Endothelial cell of umbilical vein (primary cell): Measurements from ENCODE around the gene C10orf71. TPM values are rescaled to one million over a fixed set of nuclear protein-coding genes. Genes with fewer than 3 reads are reported as not detected.

Source experiments
- BruUV-seq: library from RNA; stranded (reverse); fragments of 400-500 nt; replicated peaks from 2 replicates; lab custom pipeline; 2021; lab: Mats Ljungman, UMichigan
- CTCF ChIA-PET: fragments of 300-600, 350-600 bp; sonication (Branson Sonifier 250); formaldehyde crosslinking; loops from one replicate; lab custom pipeline; 2021; ENCODE audit warnings: antibody characterized with exemption, inconsistent platforms; lab: Charles Lee
- POLR2A ChIA-PET: fragments of 300-600, 350-600 bp; sonication (Branson Sonifier 250); formaldehyde crosslinking; loops from one replicate; lab custom pipeline; 2021; ENCODE audit warnings: antibody characterized with exemption, inconsistent platforms; lab: Charles Lee
- DNase-seq: peaks from one replicate; pipeline ENCODE4 v3.0.0-alpha.2; 2011; ENCODE audit warnings: low read depth, low spot score
- FAIRE-seq: peaks from 2 replicates; lab custom pipeline; 2011; peaks lifted over from hg19 to GRCh38; lab: Jason Lieb, UNC
- H2AFZ ChIP-seq: 2 replicates; pipeline ENCODE4 v1.6.0; 2012; ENCODE audit warnings: low read depth, low read length, control low read depth, inconsistent platforms
- H3K27ac ChIP-seq: 2 replicates; pipeline ENCODE4 v1.5.1; 2011; ENCODE audit warnings: low read depth, mild to moderate bottlenecking, control low read depth, low read length, moderate library complexity; ENCODE audit not compliant: insufficient read depth
- H3K27me3 ChIP-seq, 2 experiments: 2 replicates each; pipeline versions ENCODE4 v1.6.0 to v1.6.1; 2011; ENCODE audit warnings: low read length in 2 of 2, mixed read lengths in 1 of 2; ENCODE audit not compliant: control insufficient read depth in 2 of 2, insufficient read depth in 2 of 2
- H3K36me3 ChIP-seq, 2 experiments: 2 replicates in 1 of 2; 3 replicates in 1 of 2; pipeline ENCODE4 v1.5.1; 2011; ENCODE audit warnings: low read length in 2 of 2, mild to moderate bottlenecking in 1 of 2, moderate library complexity in 1 of 2; ENCODE audit not compliant: control insufficient read depth in 2 of 2, insufficient read depth in 2 of 2; ENCODE audit errors: extremely low read depth in 1 of 2
- H3K4me1 ChIP-seq: 3 replicates; pipeline ENCODE4 v1.5.1; 2011; ENCODE audit warnings: mild to moderate bottlenecking, low read length; ENCODE audit not compliant: control insufficient read depth, insufficient read depth; ENCODE audit errors: extremely low read depth
- H3K4me2 ChIP-seq: 2 replicates; pipeline ENCODE4 v1.6.1; 2011; ENCODE audit warnings: low read length, control low read depth, mixed read lengths; ENCODE audit not compliant: insufficient read depth
- H3K4me3 ChIP-seq, 3 experiments: fragments of 200-600 bp in 1 of 3; sonication (generic), shearing (Covaris generic) in 1 of 3; replicated peaks in 1 of 3; 2 replicates each; pipeline ENCODE4 v1.5.1; 2011 to 2016; ENCODE audit warnings: control low read depth in 3 of 3, low read length in 3 of 3, mild to moderate bottlenecking in 2 of 3, inconsistent platforms in 1 of 3, low read depth in 1 of 3, moderate library complexity in 1 of 3; ENCODE audit not compliant: insufficient read depth in 1 of 3
- H3K79me2 ChIP-seq: 2 replicates; pipeline ENCODE4 v1.6.0; 2012; ENCODE audit warnings: low read length, inconsistent platforms; ENCODE audit not compliant: control insufficient read depth, insufficient read depth
- H3K9ac ChIP-seq: replicated peaks from 2 replicates; pipeline ENCODE3; 2011; ENCODE audit warnings: low read length, control low read depth; ENCODE audit not compliant: insufficient read depth; ENCODE audit errors: extremely low read depth
- H3K9me1 ChIP-seq: replicated peaks from 3 replicates; pipeline ENCODE4 v1.6.0; 2011; ENCODE audit warnings: mild to moderate bottlenecking, low read length; ENCODE audit not compliant: control insufficient read depth, insufficient read depth; ENCODE audit errors: extremely low read depth
- H3K9me3 ChIP-seq: replicated peaks from 2 replicates; pipeline ENCODE4 v1.5.1; 2012; ENCODE audit warnings: low read length, inconsistent platforms; ENCODE audit not compliant: control insufficient read depth, insufficient read depth
- H4K20me1 ChIP-seq: replicated peaks from 2 replicates; pipeline ENCODE3; 2011; ENCODE audit warnings: mild to moderate bottlenecking, low read length; ENCODE audit not compliant: control insufficient read depth, insufficient read depth; ENCODE audit errors: extremely low read depth
- CTCF ChIP-seq, 2 donors: IDR thresholded peaks; 1 replicate in 1 of 2; 2 replicates in 1 of 2; pipeline ENCODE4 v1.5.1; 2011; ENCODE audit warnings: low read length in 2 of 2, mild to moderate bottlenecking in 2 of 2, moderate library complexity in 2 of 2, control low read depth in 1 of 2, inconsistent platforms in 1 of 2, low read depth in 1 of 2; ENCODE audit not compliant: insufficient read depth in 1 of 2; ENCODE audit errors: extremely low read depth in 1 of 2
- EZH2 ChIP-seq: IDR thresholded peaks from 2 replicates; pipeline ENCODE4 v1.6.1; 2012; ENCODE audit warnings: borderline replicate concordance, low read depth, mild to moderate bottlenecking, moderate library complexity, low read length, inconsistent platforms; ENCODE audit not compliant: severe bottlenecking
- FOS ChIP-seq: IDR thresholded peaks from 2 replicates; pipeline ENCODE4 v1.6.1; 2011; ENCODE audit warnings: mild to moderate bottlenecking, low read length, moderate library complexity, borderline replicate concordance; ENCODE audit not compliant: insufficient read depth
- GATA2 ChIP-seq: IDR thresholded peaks from 2 replicates; pipeline ENCODE4 v1.7.0; 2011; ENCODE audit warnings: low read depth, mild to moderate bottlenecking, moderate library complexity, mixed read lengths, low read length; ENCODE audit not compliant: insufficient read length, insufficient read depth
- JUN ChIP-seq: IDR thresholded peaks from 2 replicates; pipeline ENCODE4 v1.6.1; 2011; ENCODE audit warnings: borderline replicate concordance, low read depth; ENCODE audit not compliant: insufficient read length, insufficient read depth
- MAX ChIP-seq: IDR thresholded peaks from 2 replicates; pipeline ENCODE4 v1.6.1; 2011; ENCODE audit not compliant: insufficient read depth, insufficient read length
- MYC ChIP-seq: IDR thresholded peaks from one replicate; pipeline ENCODE4 v1.6.1; 2011; ENCODE audit warnings: mild to moderate bottlenecking, low read depth, low read length
- POLR2A ChIP-seq: IDR thresholded peaks from 2 replicates; pipeline ENCODE4 v1.6.1; 2012; ENCODE audit warnings: low read depth, mild to moderate bottlenecking, control low read depth, low read length
- POLR2AphosphoS5 ChIP-seq: IDR thresholded peaks from 2 replicates; pipeline ENCODE4 v1.6.1; 2012; ENCODE audit warnings: low read depth, mild to moderate bottlenecking, control low read depth, low read length, moderate library complexity; ENCODE audit not compliant: insufficient read depth
- dilution Hi-C: fragments of 300-500 bp; cut with MboI; formaldehyde crosslinking; loops from one replicate; pipeline ENCODE4 v1.15.0; 2019; ENCODE audit warnings: low sequenced_read_pairs; ENCODE audit not compliant: extremely low pct_ligation_motif_present
- intact Hi-C: fragments of 100-400 bp; cut with micrococcal nuclease; formaldehyde crosslinking; loops from one replicate; pipeline ENCODE4 v1.10.0; 2022
- polyA plus RNA-seq, 4 experiments: library from polyadenylated mRNA; depleted of rRNA in 3 of 4; stranded (reverse) in 3 of 4; unstranded in 1 of 4; fragments of >200 nt; gene quantifications; 2 replicates each; pipeline versions ENCODE4 v1.2.1 to v1.2.3, GENCODE V29; 2011 to 2012; ENCODE audit warnings: missing spikeins in 1 of 4
- total RNA-seq: library from RNA; stranded (reverse); gene quantifications from 2 replicates; pipeline ENCODE4 v1.2.3, GENCODE V29; 2021

The C10orf71 gene
- total and polyA plus RNA-seq, 2 donors (not counting 3 experiments of a cell fraction or from before 2014, with no cell fraction given): not detected

- Histone ChIP-seq H2AFZ (no peak overlapping the region), H3K9ac (no peak overlapping the region), H3K79me2 (no peaks in the 10 kb centered on the region), H3K27me3 (no peaks in the 10 kb centered on the region), H3K9me3 (no peaks in the 10 kb centered on the region), H3K27ac (no peak overlapping the region), H3K4me3 (no peak overlapping the region), H3K4me1 (no peaks in the 10 kb centered on the region), H3K36me3 (no peaks in the 10 kb centered on the region), H3K4me2 (no peak overlapping the region), H3K9me1 (no peaks in the 10 kb centered on the region), H4K20me1 (no peaks in the 10 kb centered on the region)
- FAIRE-seq (no peak), DNase-seq (no peak)
- no peak for TF ChIP-seq POLR2AphosphoS5
- BruUV-seq: no TSS peak
- ChIA-PET POLR2A (no interaction called here), CTCF (no interaction called here)
- intact Hi-C loops (no loop called here), dilution Hi-C loops (no loop called here)
Measured at GRCh38 chr10:49304137-49304536, 5.2 kb downstream of the C10orf71 start.

GRCh38 chr10:49307921-49308320, 9.0 kb downstream of the C10orf71 start:
- ChIA-PET POLR2A (no interaction called here), CTCF (no interaction called here)
- no peak overlapping the region for H3K27ac ChIP-seq
- no peak overlapping the region for H3K4me3 ChIP-seq
- dilution Hi-C loops: no loop called here
- no peak overlapping the region for H3K9ac ChIP-seq
- no peak overlapping the region for H3K4me2 ChIP-seq
- no peak for TF ChIP-seq MAX
- no peak for TF ChIP-seq MYC
- no peak for TF ChIP-seq EZH2
- TF ChIP-seq POLR2A: no peak
- no peak for TF ChIP-seq POLR2AphosphoS5
- no peak for TF ChIP-seq JUN
- no peak for TF ChIP-seq FOS
- no peak for TF ChIP-seq CTCF (IDR thresholded peaks at IDR 0.05; ENCODE audit: extremely low read depth in 1 of 2, insufficient read depth in 1 of 2, low read depth in 1 of 2, low read length in 2 of 2)
- TF ChIP-seq GATA2: no peak
- H3K9me3 ChIP-seq: no peaks in the 10 kb centered on the region
- H3K79me2 ChIP-seq: no peaks in the 10 kb centered on the region
- FAIRE-seq (no peak), DNase-seq (no peak)
- H3K4me1 ChIP-seq: no peaks in the 10 kb centered on the region
- BruUV-seq: no TSS peak
- no peaks in the 10 kb centered on the region for H4K20me1 ChIP-seq
- H3K9me1 ChIP-seq: no peaks in the 10 kb centered on the region
- no peaks in the 10 kb centered on the region for H3K27me3 ChIP-seq
- H3K36me3 ChIP-seq: no peaks in the 10 kb centered on the region
- no peak overlapping the region for H2AFZ ChIP-seq
- intact Hi-C loops: no loop called here
